ENCODE measurements around the gene OR5AU1. TPM values are rescaled to one million over a fixed set of nuclear protein-coding genes. Genes with fewer than 3 reads are reported as not detected.
"Not testable (repeated sequence)": the region's sequence is repeated elsewhere in the genome, so short reads cannot be mapped to it uniquely, and the experiment has no call there.

Gene OR5AU1
- total RNA-seq, 1 donor from 2014 or later, result not detected

- peaks cover 5% of the 10 kb centered on the region for H3K27me3 Mint-ChIP-seq (ENCODE audit: low read depth, unreplicated experiment)
- Histone ChIP-seq H3K27me3 (ENCODE audit: insufficient read depth, low read length) (peaks cover 3% of the 10 kb centered on the region), H3K4me3 (ENCODE audit: insufficient read depth, low read depth, low read length) (no peak overlapping the region), H3K4me2 (ENCODE audit: low read length) (no peak overlapping the region), H2AFZ (ENCODE audit: low read depth, low read length) (no peak overlapping the region), H4K20me1 (ENCODE audit: insufficient read depth, low read length) (no peaks in the 10 kb centered on the region), H3K4me1 (ENCODE audit: insufficient read depth, low read length) (no peaks in the 10 kb centered on the region), H3K79me2 (ENCODE audit: insufficient read depth, low read length) (no peaks in the 10 kb centered on the region), H3K36me3 (ENCODE audit: insufficient read depth, low read length) (no peaks in the 10 kb centered on the region), H3K27ac (ENCODE audit: low read depth, low read length) (no peak overlapping the region), H3K9me3 (ENCODE audit: insufficient read depth, low read depth, low read length) (no peaks in the 10 kb centered on the region), H3K9ac (ENCODE audit: low read length) (no peak overlapping the region)
- peaks cover 16% of the 10 kb centered on the region for H3K9me3 Mint-ChIP-seq (ENCODE audit: unreplicated experiment)
- no peak for TF ChIP-seq EZH2 (IDR thresholded peaks at IDR 0.05; ENCODE audit: insufficient read depth, low read length)
- TF ChIP-seq, protein P1, sequence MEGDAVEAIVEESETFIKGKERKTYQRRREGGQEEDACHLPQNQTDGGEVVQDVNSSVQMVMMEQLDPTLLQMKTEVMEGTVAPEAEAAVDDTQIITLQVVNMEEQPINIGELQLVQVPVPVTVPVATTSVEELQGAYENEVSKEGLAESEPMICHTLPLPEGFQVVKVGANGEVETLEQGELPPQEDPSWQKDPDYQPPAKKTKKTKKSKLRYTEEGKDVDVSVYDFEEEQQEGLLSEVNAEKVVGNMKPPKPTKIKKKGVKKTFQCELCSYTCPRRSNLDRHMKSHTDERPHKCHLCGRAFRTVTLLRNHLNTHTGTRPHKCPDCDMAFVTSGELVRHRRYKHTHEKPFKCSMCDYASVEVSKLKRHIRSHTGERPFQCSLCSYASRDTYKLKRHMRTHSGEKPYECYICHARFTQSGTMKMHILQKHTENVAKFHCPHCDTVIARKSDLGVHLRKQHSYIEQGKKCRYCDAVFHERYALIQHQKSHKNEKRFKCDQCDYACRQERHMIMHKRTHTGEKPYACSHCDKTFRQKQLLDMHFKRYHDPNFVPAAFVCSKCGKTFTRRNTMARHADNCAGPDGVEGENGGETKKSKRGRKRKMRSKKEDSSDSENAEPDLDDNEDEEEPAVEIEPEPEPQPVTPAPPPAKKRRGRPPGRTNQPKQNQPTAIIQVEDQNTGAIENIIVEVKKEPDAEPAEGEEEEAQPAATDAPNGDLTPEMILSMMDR (IDR thresholded peaks at IDR 0.05; ENCODE audit: insufficient read depth, low read depth, low read length), result no peak
- DNase-seq (ENCODE audit: low read depth) (no peak), FAIRE-seq (no peak)
- H3K4me1 Mint-ChIP-seq (ENCODE audit: low read depth, unreplicated experiment), result no peaks in the 10 kb centered on the region
- no peaks in the 10 kb centered on the region for H3K36me3 Mint-ChIP-seq (ENCODE audit: low read depth, unreplicated experiment)
- H3K4me3 Mint-ChIP-seq (ENCODE audit: unreplicated experiment), result no peak overlapping the region
- H3K27ac Mint-ChIP-seq (ENCODE audit: unreplicated experiment), result no peak overlapping the region
These were observed 15.3 kb upstream of the OR5AU1 start for GRCh38 chr14:21171128-21171527.

GRCh38 chr14:21169573-21169972, 13.7 kb upstream of the OR5AU1 start:
- H2AFZ ChIP-seq (ENCODE audit: low read depth, low read length), result no peak overlapping the region
- no peak overlapping the region for H3K4me3 Mint-ChIP-seq (ENCODE audit: unreplicated experiment)
- H3K9me3 Mint-ChIP-seq (ENCODE audit: unreplicated experiment), result peaks cover 18% of the 10 kb centered on the region
- no peak for FAIRE-seq
- H3K27me3 ChIP-seq (ENCODE audit: insufficient read depth, low read length), result peaks cover 3% of the 10 kb centered on the region
- H3K36me3 Mint-ChIP-seq (ENCODE audit: low read depth, unreplicated experiment), result no peaks in the 10 kb centered on the region
- no peak overlapping the region for H3K27ac Mint-ChIP-seq (ENCODE audit: unreplicated experiment)
- H3K27me3 Mint-ChIP-seq (ENCODE audit: low read depth, unreplicated experiment), result peaks cover 5% of the 10 kb centered on the region
- TF ChIP-seq, protein P1 (IDR thresholded peaks at IDR 0.05; ENCODE audit: insufficient read depth, low read depth, low read length), result no peak
- no peak for TF ChIP-seq EZH2 (IDR thresholded peaks at IDR 0.05; ENCODE audit: insufficient read depth, low read length)
- H3K4me3 ChIP-seq (ENCODE audit: insufficient read depth, low read depth, low read length), result no peak overlapping the region
- H3K4me1 ChIP-seq (ENCODE audit: insufficient read depth, low read length), result no peaks in the 10 kb centered on the region
- H3K4me2 ChIP-seq (ENCODE audit: low read length), result no peak overlapping the region
- no peak for DNase-seq (ENCODE audit: low read depth)
- H3K79me2 ChIP-seq (ENCODE audit: insufficient read depth, low read length), result no peaks in the 10 kb centered on the region
- no peaks in the 10 kb centered on the region for H3K9me3 ChIP-seq (ENCODE audit: insufficient read depth, low read depth, low read length)
- H3K36me3 ChIP-seq (ENCODE audit: insufficient read depth, low read length), result no peaks in the 10 kb centered on the region
- peaks cover 3% of the 10 kb centered on the region for H3K4me1 Mint-ChIP-seq (ENCODE audit: low read depth, unreplicated experiment)
- no peaks in the 10 kb centered on the region for H4K20me1 ChIP-seq (ENCODE audit: insufficient read depth, low read length)
- H3K27ac ChIP-seq (ENCODE audit: low read depth, low read length), result no peak overlapping the region
- no peak overlapping the region for H3K9ac ChIP-seq (ENCODE audit: low read length)

- H3K36me3 Mint-ChIP-seq (ENCODE audit: low read depth, unreplicated experiment), result no peaks in the 10 kb centered on the region
- no peak for FAIRE-seq
These were observed 12.2 kb upstream of the OR5AU1 start for GRCh38 chr14:21168055-21168454.

DNA sequence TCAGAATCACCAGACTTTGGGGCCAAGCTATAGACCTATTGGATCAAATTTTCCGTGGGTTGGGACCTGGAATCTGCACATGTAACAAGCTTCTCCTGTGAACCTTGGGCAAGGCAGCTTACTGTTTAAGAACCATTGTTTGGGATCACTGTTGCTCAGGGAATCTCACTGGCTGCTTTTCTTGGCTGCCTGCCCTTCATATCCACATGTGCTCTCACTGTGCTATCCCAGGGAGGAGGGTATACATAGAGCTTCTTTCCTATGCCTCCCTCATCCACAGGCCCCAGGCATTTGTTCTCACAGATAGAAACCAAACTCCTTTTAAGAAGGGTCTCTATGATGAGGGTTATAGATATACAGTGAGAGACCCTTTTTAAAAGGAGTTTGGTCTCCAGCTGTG, 9.8 kb upstream of the OR5AU1 start:
- not testable (repeated sequence) for H3K36me3 Mint-ChIP-seq (ENCODE audit: low read depth, unreplicated experiment); H3K36me3 ChIP-seq (ENCODE audit: insufficient read depth, low read length); H3K27ac ChIP-seq (ENCODE audit: low read depth, low read length); H3K9me3 ChIP-seq (ENCODE audit: insufficient read depth, low read depth, low read length); H4K20me1 ChIP-seq (ENCODE audit: insufficient read depth, low read length); DNase-seq (ENCODE audit: low read depth); H3K27ac Mint-ChIP-seq (ENCODE audit: unreplicated experiment); H3K4me3 Mint-ChIP-seq (ENCODE audit: unreplicated experiment); H3K4me2 ChIP-seq (ENCODE audit: low read length); H2AFZ ChIP-seq (ENCODE audit: low read depth, low read length); H3K4me1 ChIP-seq (ENCODE audit: insufficient read depth, low read length); H3K79me2 ChIP-seq (ENCODE audit: insufficient read depth, low read length); H3K9ac ChIP-seq (ENCODE audit: low read length); H3K4me3 ChIP-seq (ENCODE audit: insufficient read depth, low read depth, low read length); H3K9me3 Mint-ChIP-seq (ENCODE audit: unreplicated experiment); H3K4me1 Mint-ChIP-seq (ENCODE audit: low read depth, unreplicated experiment)
- H3K27me3 Mint-ChIP-seq (ENCODE audit: low read depth, unreplicated experiment), result peaks cover 21% of the 10 kb centered on the region
- peaks cover 11% of the 10 kb centered on the region for H3K27me3 ChIP-seq (ENCODE audit: insufficient read depth, low read length)
- FAIRE-seq, result peak; percentile 23

More at GRCh38 chr14:21168055-21168454, 12.2 kb upstream of the OR5AU1 start:
- Histone ChIP-seq H4K20me1 (ENCODE audit: insufficient read depth, low read length) (no peaks in the 10 kb centered on the region), H3K79me2 (ENCODE audit: insufficient read depth, low read length) (no peaks in the 10 kb centered on the region), H3K27me3 (ENCODE audit: insufficient read depth, low read length) (peaks cover 5% of the 10 kb centered on the region), H3K4me2 (ENCODE audit: low read length) (no peak overlapping the region), H3K9me3 (ENCODE audit: insufficient read depth, low read depth, low read length) (no peaks in the 10 kb centered on the region), H3K4me3 (ENCODE audit: insufficient read depth, low read depth, low read length) (no peak overlapping the region), H3K27ac (ENCODE audit: low read depth, low read length) (no peak overlapping the region), H3K36me3 (ENCODE audit: insufficient read depth, low read length) (no peaks in the 10 kb centered on the region), H2AFZ (ENCODE audit: low read depth, low read length) (no peak overlapping the region), H3K9ac (ENCODE audit: low read length) (no peak overlapping the region), H3K4me1 (ENCODE audit: insufficient read depth, low read length) (no peaks in the 10 kb centered on the region)
- no peak overlapping the region for H3K4me3 Mint-ChIP-seq (ENCODE audit: unreplicated experiment)
- DNase-seq (ENCODE audit: low read depth), result no peak
- TF ChIP-seq, protein P1 (IDR thresholded peaks at IDR 0.05; ENCODE audit: insufficient read depth, low read depth, low read length), result no peak
- no peak for TF ChIP-seq EZH2 (IDR thresholded peaks at IDR 0.05; ENCODE audit: insufficient read depth, low read length)
- peaks cover 3% of the 10 kb centered on the region for H3K4me1 Mint-ChIP-seq (ENCODE audit: low read depth, unreplicated experiment)
- no peak overlapping the region for H3K27ac Mint-ChIP-seq (ENCODE audit: unreplicated experiment)
- peaks cover 11% of the 10 kb centered on the region for H3K27me3 Mint-ChIP-seq (ENCODE audit: low read depth, unreplicated experiment)
- peaks cover 19% of the 10 kb centered on the region for H3K9me3 Mint-ChIP-seq (ENCODE audit: unreplicated experiment)

Data from astrocyte (in vitro differentiated cells and primary cell).